IMR-90 (cell line): ENCODE results near the gene SDK1. TPM values are rescaled to one million over a fixed set of nuclear protein-coding genes. Genes with fewer than 3 reads are reported as not detected.

Source experiments
- ATAC-seq: fragments of 200-7000 bp; cut with Tn5 transposase; 2 replicates; pipeline ENCODE4 v1.9.1; 2020; ENCODE audit warnings: low read depth, mild to moderate bottlenecking, moderate library complexity
- BruUV-seq: library from RNA; stranded (reverse); fragments of 400-500 nt; replicated peaks from 2 replicates; lab custom pipeline; 2021; lab: Mats Ljungman, UMichigan
- CTCF ChIA-PET: fragments of 300-600 bp; formaldehyde crosslinking; extraction: SDS; loops from one replicate; lab custom pipeline; 2021; ENCODE audit warnings: antibody characterized with exemption; lab: Yijun Ruan, JAX
- POLR2A ChIA-PET: fragments of 300-600 bp; sonication (Branson Sonifier 250); formaldehyde crosslinking; loops from one replicate; lab custom pipeline; 2022; ENCODE audit warnings: antibody characterized with exemption; ENCODE audit not compliant: unreplicated experiment; lab: Charles Lee
- DNase-seq: peaks from one replicate; pipeline ENCODE4 v3.0.0; 2013
- H2AFZ ChIP-seq: replicated peaks from 2 replicates; pipeline ENCODE3; 2013; ENCODE audit warnings: low read length, mild to moderate bottlenecking; ENCODE audit not compliant: poor library complexity
- H2AK5ac ChIP-seq: 2 replicates; pipeline ENCODE4 v1.6.1; 2013; ENCODE audit warnings: low read depth, low read length, inconsistent platforms
- H2AK9ac ChIP-seq: replicated peaks from 2 replicates; pipeline ENCODE3; 2013; ENCODE audit warnings: mild to moderate bottlenecking, low read depth, low read length, moderate library complexity; ENCODE audit not compliant: poor library complexity
- H2BK120ac ChIP-seq: 2 replicates; pipeline ENCODE4 v1.6.1; 2013; ENCODE audit warnings: low read depth, low read length, inconsistent platforms
- H2BK15ac ChIP-seq: 3 replicates; pipeline ENCODE4 v1.6.1; 2013; ENCODE audit warnings: low read depth, low read length, inconsistent platforms
- H2BK20ac ChIP-seq: 2 replicates; pipeline ENCODE4 v1.6.1; 2013; ENCODE audit warnings: low read depth, mild to moderate bottlenecking, inconsistent platforms, low read length, moderate library complexity
- H2BK5ac ChIP-seq: 2 replicates; pipeline ENCODE4 v1.6.1; 2013; ENCODE audit warnings: mild to moderate bottlenecking, low read depth, low read length, inconsistent platforms; ENCODE audit not compliant: poor library complexity, severe bottlenecking
- H3K14ac ChIP-seq: replicated peaks from 2 replicates; pipeline ENCODE4 v1.6.1; 2013; ENCODE audit warnings: low read depth, low read length, inconsistent platforms
- H3K18ac ChIP-seq: 2 replicates; pipeline ENCODE4 v1.6.1; 2013; ENCODE audit warnings: low read depth, low read length, control low read depth
- H3K23ac ChIP-seq: 2 replicates; pipeline ENCODE4 v1.6.1; 2013; ENCODE audit warnings: low read depth, low read length, inconsistent platforms
- H3K27ac ChIP-seq: 2 replicates; pipeline ENCODE4 v1.5.1; 2013; ENCODE audit warnings: mild to moderate bottlenecking, control low read depth, low read length; ENCODE audit not compliant: insufficient read depth
- H3K27me3 ChIP-seq: 2 replicates; pipeline ENCODE4 v1.6.1; 2013; ENCODE audit warnings: low read length; ENCODE audit not compliant: control insufficient read depth, insufficient read depth
- H3K36me3 ChIP-seq: 2 replicates; pipeline ENCODE4 v1.6.1; 2013; ENCODE audit warnings: low read length, mixed read lengths; ENCODE audit not compliant: control insufficient read depth, insufficient read depth
- H3K4ac ChIP-seq: 2 replicates; pipeline ENCODE4 v1.6.1; 2013; ENCODE audit warnings: low read depth, low read length, inconsistent platforms
- H3K4me1 ChIP-seq: 2 replicates; pipeline ENCODE4 v1.6.1; 2013; ENCODE audit warnings: low read length, mixed read lengths; ENCODE audit not compliant: control insufficient read depth, insufficient read depth
- H3K4me2 ChIP-seq: 2 replicates; pipeline ENCODE4 v1.6.1; 2013; ENCODE audit warnings: low read depth, mild to moderate bottlenecking, control low read depth, low read length, moderate library complexity
- H3K4me3 ChIP-seq: 2 replicates; pipeline ENCODE4 v1.5.1; 2013; ENCODE audit warnings: low read depth, mild to moderate bottlenecking, control low read depth, low read length, moderate library complexity; ENCODE audit not compliant: insufficient read depth
- H3K56ac ChIP-seq: 2 replicates; pipeline ENCODE4 v1.6.1; 2013; ENCODE audit warnings: low read length, inconsistent platforms; ENCODE audit not compliant: insufficient read depth; ENCODE audit errors: extremely low read depth
- H3K79me1 ChIP-seq, 2 experiments: 2 replicates each; pipeline ENCODE4 v1.6.1; 2013; ENCODE audit warnings: low read length in 2 of 2, inconsistent platforms in 1 of 2, low read depth in 1 of 2
- H3K9ac ChIP-seq: 2 replicates; pipeline ENCODE4 v1.6.1; 2013; ENCODE audit warnings: low read depth, low read length, control low read depth
- H3K9me1 ChIP-seq: 2 replicates; pipeline ENCODE4 v1.6.1; 2013; ENCODE audit warnings: low read length, inconsistent platforms; ENCODE audit not compliant: insufficient read depth
- H3K9me3 ChIP-seq: 2 replicates; pipeline ENCODE4 v1.6.1; 2013; ENCODE audit warnings: low read length; ENCODE audit not compliant: control insufficient read depth, insufficient read depth
- H4K20me1 ChIP-seq: 2 replicates; pipeline ENCODE4 v1.6.1; 2013; ENCODE audit warnings: low read length, inconsistent platforms; ENCODE audit not compliant: insufficient read depth
- H4K5ac ChIP-seq: 2 replicates; pipeline ENCODE4 v1.6.1; 2013; ENCODE audit warnings: mild to moderate bottlenecking, low read depth, low read length, control low read depth
- H4K8ac ChIP-seq, 2 experiments: 2 replicates each; pipeline ENCODE4 v1.6.1; 2013; ENCODE audit warnings: low read depth in 2 of 2, low read length in 2 of 2, control low read depth in 1 of 2, inconsistent platforms in 1 of 2
- H4K91ac ChIP-seq: 2 replicates; pipeline ENCODE4 v1.6.1; 2013; ENCODE audit warnings: low read depth, low read length, inconsistent platforms; ENCODE audit not compliant: insufficient read depth
- BHLHE40 ChIP-seq: fragments of 150-350 bp; IDR thresholded peaks from 2 replicates; pipeline ENCODE4 v1.6.1; 2016; ENCODE audit warnings: mild to moderate bottlenecking, low read depth, low read length
- CEBPB ChIP-seq: IDR thresholded peaks from 2 replicates; pipeline ENCODE4 v1.6.1; 2012; ENCODE audit warnings: low read depth, low read length, improper control_type of control experiment
- CHD1 ChIP-seq: IDR thresholded peaks from 2 replicates; pipeline ENCODE4 v1.6.1; 2012; ENCODE audit warnings: low read depth, low read length, improper control_type of control experiment
- ELK1 ChIP-seq: fragments of 150-350 bp; IDR thresholded peaks from 2 replicates; pipeline ENCODE4 v1.6.1; 2016; ENCODE audit warnings: low read depth, mild to moderate bottlenecking, low read length, moderate library complexity, borderline replicate concordance
- FOS ChIP-seq: fragments of 150-350 bp; IDR thresholded peaks from 2 replicates; pipeline ENCODE4 v1.6.1; 2016; ENCODE audit warnings: low read depth, low read length
- MAFK ChIP-seq: IDR thresholded peaks from 2 replicates; pipeline ENCODE4 v1.6.1; 2012; ENCODE audit warnings: low read depth, low read length, improper control_type of control experiment
- MAZ ChIP-seq: IDR thresholded peaks from 2 replicates; pipeline ENCODE4 v1.6.1; 2012; ENCODE audit warnings: low read depth, mild to moderate bottlenecking, low read length, improper control_type of control experiment, moderate library complexity, borderline replicate concordance
- MXI1 ChIP-seq: IDR thresholded peaks from 2 replicates; pipeline ENCODE4 v1.6.1; 2012; ENCODE audit warnings: low read depth, mild to moderate bottlenecking, low read length, moderate library complexity, borderline replicate concordance
- NFE2L2 ChIP-seq: fragments of 150-350 bp; IDR thresholded peaks from 2 replicates; pipeline ENCODE4 v1.6.1; 2016; ENCODE audit warnings: low read depth, mild to moderate bottlenecking, low read length
- POLR2A ChIP-seq: IDR thresholded peaks from 2 replicates; pipeline ENCODE4 v1.6.1; 2012; ENCODE audit warnings: mild to moderate bottlenecking, low read depth, low read length
- RAD21 ChIP-seq: IDR thresholded peaks from 2 replicates; pipeline ENCODE4 v1.6.1; 2012; ENCODE audit warnings: low read length, improper control_type of control experiment
- RCOR1 ChIP-seq: IDR thresholded peaks from 2 replicates; pipeline ENCODE4 v1.6.1; 2012; ENCODE audit warnings: mild to moderate bottlenecking, low read length, improper control_type of control experiment; ENCODE audit not compliant: insufficient replicate concordance
- RFX5 ChIP-seq: IDR thresholded peaks from 2 replicates; pipeline ENCODE4 v1.8.0; 2012; ENCODE audit warnings: low read depth, mild to moderate bottlenecking, low read length, moderate library complexity
- SMC3 ChIP-seq: fragments of 150-350 bp; IDR thresholded peaks from 2 replicates; pipeline ENCODE4 v1.6.1; 2016; ENCODE audit warnings: low read depth, mild to moderate bottlenecking, antibody characterized with exemption, low read length, moderate library complexity
- USF2 ChIP-seq: fragments of 150-350 bp; IDR thresholded peaks from 2 replicates; pipeline ENCODE4 v1.6.1; 2017; ENCODE audit warnings: mild to moderate bottlenecking, antibody characterized with exemption, low read length, low read depth
- WGBS, 2 experiments: methylation state at CpG; one replicate each; pipeline versions ENCODE4 v1.1.5 to v1.1.7; 2013; ENCODE audit warnings: missing lambda C conversion rate in 2 of 2; ENCODE audit not compliant: insufficient read length in 1 of 2; ENCODE audit errors: extremely low coverage in 2 of 2; 5-methylcytosine and 5-hydroxymethylcytosine counted together
- dilution Hi-C: fragments of 300-500 bp; cut with HindIII; formaldehyde crosslinking; loops from one replicate; pipeline ENCODE4 v1.14.3; 2018; ENCODE audit warnings: low sequenced_read_pairs; ENCODE audit not compliant: unreplicated experiment
- in situ Hi-C: fragments of 300-500 bp; cut with MboI; formaldehyde crosslinking; loops from 3 replicates; pipeline ENCODE4 v1.14.3; 2019; ENCODE audit warnings: low sequenced_read_pairs, inconsistent platforms, mixed read lengths
- intact Hi-C: fragments of 100-400 bp; cut with micrococcal nuclease; formaldehyde crosslinking; loops from 2 replicates; pipeline ENCODE4 v1.10.0; 2022
- polyA plus RNA-seq, 3 experiments: library from polyadenylated mRNA; depleted of rRNA; stranded (reverse); fragments of >200 nt; gene quantifications; 2 replicates each; pipeline ENCODE4 v1.2.3, GENCODE V29; 2012; ENCODE audit warnings: low replicate concordance in 1 of 3
- total RNA-seq: library from RNA; depleted of rRNA; stranded (reverse); fragments of >200 nt; gene quantifications from 2 replicates; pipeline ENCODE4 v1.2.3, GENCODE V29; 2012

Gene SDK1
- total and polyA plus RNA-seq, 2 of the 4 experiments (the other 2 are of a cell fraction): 1.5 to 1.6 TPM

- TF ChIP-seq BHLHE40 (no peak), RCOR1 (no peak), RAD21 (no peak), RFX5 (no peak), MXI1 (no peak), POLR2A (no peak), NFE2L2 (no peak)
These were observed 655.9 kb downstream of the SDK1 start (continued) for GRCh38 chr7:3956949-3957348.

- CTCF ChIA-PET: no interaction called here
- intact Hi-C loops: no loop called here
- no peak for DNase-seq
These were observed 656.5 kb downstream of the SDK1 start for GRCh38 chr7:3957472-3958108.

More at GRCh38 chr7:3957472-3958108, 656.5 kb downstream of the SDK1 start:
- Histone ChIP-seq H2BK5ac (no peak overlapping the region), H4K20me1 (no peaks in the 10 kb centered on the region), H3K23ac (no peak overlapping the region), H2BK120ac (no peak overlapping the region), H3K9ac (no peak overlapping the region), H3K18ac (no peak overlapping the region), H3K79me1 (no peaks in the 10 kb centered on the region), H3K4me1 (peaks cover 4% of the 10 kb centered on the region; the same call in 1 of the 2 replicates), H3K36me3 (no peaks in the 10 kb centered on the region), H2BK20ac (no peak overlapping the region), H2BK15ac (no peak overlapping the region), H3K56ac (no peak overlapping the region), H2AK5ac (no peak overlapping the region), H4K5ac (no peak overlapping the region), H3K4me2 (no peak overlapping the region), H3K14ac (no peak overlapping the region), H3K27me3 (no peaks in the 10 kb centered on the region), H3K4me3 (no peak overlapping the region), H3K9me3 (no peaks in the 10 kb centered on the region; the same call in 1 of the 2 replicates), H3K9me1 (no peaks in the 10 kb centered on the region), H4K8ac (no peak overlapping the region), H3K27ac (no peak overlapping the region), H2AFZ (no peak overlapping the region), H4K91ac (no peak overlapping the region), H3K4ac (no peak overlapping the region), H2AK9ac (no peak overlapping the region)
- BruUV-seq: no TSS peak
- no CpG with 5 or more reads among the region's 8 CpGs for WGBS, 2 experiments
- in situ Hi-C loops (no loop called here), dilution Hi-C loops (no loop called here)
- POLR2A ChIA-PET: no interaction called here
- ATAC-seq: no peak
- TF ChIP-seq USF2 (no peak), CHD1 (no peak), BHLHE40 (no peak), RCOR1 (no peak), POLR2A (no peak), ELK1 (no peak), CEBPB (no peak), MAFK (no peak), SMC3 (no peak), FOS (no peak), MXI1 (no peak), MAZ (no peak)
